Uterus (tissue), 2 donors: Measurements from ENCODE around the gene MAMDC2.

Source experiments
- CTCF ChIP-seq, 4 experiments: fragments of 200-600 bp in 2 of 4; fragments of 450-650 bp in 2 of 4; sonication (generic) in 2 of 4; IDR thresholded peaks; one replicate each; pipeline ENCODE4 v1.5.1; 2016 to 2019; ENCODE audit warnings: antibody characterized with exemption in 4 of 4, mild to moderate bottlenecking in 2 of 4, moderate library complexity in 1 of 4
- POLR2A ChIP-seq, 2 donors: fragments of 450-650 bp; IDR thresholded peaks; one replicate each; pipeline ENCODE4 v1.6.1; 2016; ENCODE audit warnings: antibody characterized with exemption in 2 of 2, mild to moderate bottlenecking in 1 of 2, moderate library complexity in 1 of 2

- peak in 1 of 4 experiments; percentile 16 for TF ChIP-seq CTCF (IDR thresholded peaks at IDR 0.05)
- TF ChIP-seq POLR2A (IDR thresholded peaks at IDR 0.05) = peak; percentile 92 to 99
These were observed 215.3 kb downstream of the MAMDC2 start, which contains the start of gene SMC5 for GRCh38 chr9:70258692-70259511.
